AG04449 (cell line): ENCODE measurements around the gene MEGF11.

Experiments used
- CTCF ChIA-PET: fragments of 350-600 bp; formaldehyde crosslinking; extraction: SDS; loops from one replicate; lab custom pipeline; 2021; ENCODE audit warnings: antibody characterized with exemption; lab: Yijun Ruan, JAX
- POLR2A ChIA-PET: fragments of 400-600, 350-600 bp; formaldehyde crosslinking; extraction: SDS; loops from one replicate; lab custom pipeline; 2020; ENCODE audit warnings: antibody characterized with exemption, inconsistent platforms; lab: Yijun Ruan, JAX
- DNase-seq: peaks from one replicate; pipeline ENCODE4 v3.0.0-alpha.2; 2010; ENCODE audit warnings: low read depth, low spot score
- H3K4me3 ChIP-seq: 2 replicates; pipeline ENCODE4 v1.5.1; 2011; ENCODE audit warnings: low read depth, mild to moderate bottlenecking, control low read depth, low read length
- TF ChIP-seq, protein P1 (sequence below): IDR thresholded peaks from one replicate; pipeline ENCODE4 v1.5.1; 2011; ENCODE audit warnings: mild to moderate bottlenecking, moderate library complexity, low read length, control low read depth, inconsistent platforms; ENCODE audit not compliant: insufficient read depth; ENCODE audit errors: missing control alignments

Gene MEGF11

DNA sequence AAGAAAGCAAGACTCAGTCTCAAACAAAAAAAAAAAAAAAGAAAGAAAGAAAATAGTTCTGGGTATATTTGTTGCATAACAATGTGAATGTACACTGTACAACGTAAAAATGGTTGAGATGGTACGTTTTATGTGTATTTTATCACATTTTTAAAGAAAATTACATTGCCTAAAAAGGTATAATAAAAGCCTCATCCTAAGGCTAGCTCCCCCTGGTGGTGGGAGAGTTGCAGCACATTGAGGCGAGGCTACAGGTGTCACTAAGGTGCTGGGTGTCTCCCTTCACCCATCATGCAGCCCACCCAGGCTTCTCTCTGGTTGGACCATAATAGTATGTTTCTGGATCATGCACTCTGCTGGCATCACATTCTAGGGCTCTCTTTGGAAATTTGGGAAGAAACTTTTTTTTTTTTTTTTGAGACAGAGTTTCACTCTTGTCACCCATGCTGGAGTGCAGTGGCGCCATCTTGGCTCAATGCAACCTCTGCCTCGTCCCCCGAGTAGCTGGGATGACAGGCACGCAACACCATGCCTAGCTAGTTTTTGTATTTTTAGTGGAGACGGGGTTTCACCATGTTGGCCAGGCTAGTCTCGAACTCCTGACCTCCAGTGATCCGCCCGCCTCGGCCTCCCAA lies 396.6 kb downstream of the MEGF11 start:
- H3K4me3 ChIP-seq, result no peak overlapping the region
- TF ChIP-seq, protein P1, sequence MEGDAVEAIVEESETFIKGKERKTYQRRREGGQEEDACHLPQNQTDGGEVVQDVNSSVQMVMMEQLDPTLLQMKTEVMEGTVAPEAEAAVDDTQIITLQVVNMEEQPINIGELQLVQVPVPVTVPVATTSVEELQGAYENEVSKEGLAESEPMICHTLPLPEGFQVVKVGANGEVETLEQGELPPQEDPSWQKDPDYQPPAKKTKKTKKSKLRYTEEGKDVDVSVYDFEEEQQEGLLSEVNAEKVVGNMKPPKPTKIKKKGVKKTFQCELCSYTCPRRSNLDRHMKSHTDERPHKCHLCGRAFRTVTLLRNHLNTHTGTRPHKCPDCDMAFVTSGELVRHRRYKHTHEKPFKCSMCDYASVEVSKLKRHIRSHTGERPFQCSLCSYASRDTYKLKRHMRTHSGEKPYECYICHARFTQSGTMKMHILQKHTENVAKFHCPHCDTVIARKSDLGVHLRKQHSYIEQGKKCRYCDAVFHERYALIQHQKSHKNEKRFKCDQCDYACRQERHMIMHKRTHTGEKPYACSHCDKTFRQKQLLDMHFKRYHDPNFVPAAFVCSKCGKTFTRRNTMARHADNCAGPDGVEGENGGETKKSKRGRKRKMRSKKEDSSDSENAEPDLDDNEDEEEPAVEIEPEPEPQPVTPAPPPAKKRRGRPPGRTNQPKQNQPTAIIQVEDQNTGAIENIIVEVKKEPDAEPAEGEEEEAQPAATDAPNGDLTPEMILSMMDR, result peak; percentile 80
- POLR2A ChIA-PET, result interaction anchor here (0.9 kb wide), 1 partner anchor 12 kb away, joined by 6 read pairs; the partner anchor contains the start of gene RAB11A
- CTCF ChIA-PET, result interaction anchor here (0.6 to 9.9 kb wide), 35 partner anchors 8 to 620 kb away, joined by 3 to 136 read pairs (median 4); partner anchors contain the start of genes HACD3, INTS14 and RAB11A
- no peak for DNase-seq

DNA sequence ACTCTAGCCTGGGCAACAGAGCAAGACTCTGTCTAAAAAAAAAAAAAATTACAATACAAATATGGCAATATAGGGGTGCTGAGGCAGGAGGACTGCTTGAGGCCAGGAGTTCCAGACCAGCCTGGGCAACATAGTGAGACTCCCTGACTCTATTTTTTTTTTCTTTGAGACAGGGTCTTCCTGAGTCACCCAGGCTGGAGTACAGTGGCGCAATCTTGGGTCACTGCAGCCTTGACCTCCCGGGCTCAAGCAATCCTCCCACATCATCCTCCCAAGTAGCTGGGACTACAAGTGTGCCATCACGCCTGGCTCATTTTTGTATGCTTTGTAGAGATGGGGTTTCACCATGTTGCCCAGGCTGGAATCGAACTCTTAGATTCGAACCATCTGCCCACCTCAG lies 401.6 kb downstream of the MEGF11 start:
- ChIA-PET POLR2A (interaction anchor here (0.7 kb wide), 1 partner anchor 48 kb away, joined by 3 read pairs; no protein-coding TSS in a partner anchor), CTCF (interaction anchor here (1.4 to 9.9 kb wide), 3 partner anchors 10 to 213 kb away, joined by 3 to 136 read pairs (median 7); no protein-coding TSS in a partner anchor)

DNA sequence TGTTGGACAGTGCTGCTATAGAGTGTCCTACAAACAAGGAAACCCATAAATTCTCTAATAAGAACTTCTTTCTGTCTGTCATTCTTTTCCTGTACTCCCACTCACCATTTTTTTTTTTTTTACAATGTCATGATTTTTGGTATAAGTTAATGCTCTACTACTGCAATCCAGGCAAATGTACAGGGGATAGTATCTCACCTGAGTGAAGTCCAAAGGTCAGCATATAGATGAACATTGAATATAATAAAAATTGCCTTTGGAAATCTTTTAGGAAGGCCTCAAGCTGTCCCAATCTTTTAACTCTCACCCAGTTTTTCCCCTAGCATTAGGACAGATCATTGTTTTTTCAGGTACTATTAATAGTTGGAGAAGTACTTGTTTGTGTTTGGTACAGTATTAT lies 405.6 kb downstream of the MEGF11 start:
- TF ChIP-seq, protein P1, result no peak
- ChIA-PET POLR2A (no interaction called here), CTCF (interaction anchor here (1.1 to 4.0 kb wide), 2 partner anchors 9 to 24 kb away, joined by 3 to 30 read pairs; no protein-coding TSS in a partner anchor)
- DNase-seq, result no peak
- H3K4me3 ChIP-seq, result no peak overlapping the region

More for the DNA sequence above, 401.6 kb downstream of the MEGF11 start:
- TF ChIP-seq, protein P1, result no peak
- no peak for DNase-seq
- H3K4me3 ChIP-seq, result no peak overlapping the region

DNA sequence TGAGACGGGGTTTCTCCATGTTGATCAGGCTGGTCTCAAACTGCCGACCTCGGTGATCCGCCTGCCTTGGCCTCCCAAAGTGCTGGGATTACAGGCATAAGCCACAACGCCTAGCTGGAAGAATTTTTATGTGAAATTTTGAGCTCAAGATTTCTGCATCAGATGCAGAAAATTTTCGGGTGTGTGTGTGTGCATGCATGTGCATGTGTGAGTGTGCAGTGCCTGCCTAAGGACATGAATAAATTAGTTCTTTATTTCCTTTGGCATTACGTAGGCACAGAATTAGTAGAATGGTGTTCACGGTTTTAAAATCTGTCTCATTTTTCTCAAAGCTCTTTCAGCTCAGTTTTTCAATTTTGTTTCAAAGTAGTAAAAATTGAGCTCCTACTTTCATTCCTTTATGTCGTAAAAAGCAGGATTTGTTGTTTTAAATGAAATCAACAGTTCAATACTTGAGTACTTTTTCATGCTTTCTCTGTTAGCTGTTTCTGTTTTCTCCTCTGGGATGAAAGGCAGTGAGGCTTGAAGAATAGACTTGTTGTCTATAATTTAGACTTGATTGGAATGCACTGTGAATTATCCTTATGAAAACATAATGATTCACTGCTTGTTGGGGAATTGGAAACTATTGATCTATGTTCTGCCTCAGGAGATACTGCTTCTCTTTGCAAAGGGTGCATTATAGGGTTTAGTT lies 407.6 kb downstream of the MEGF11 start:
- POLR2A ChIA-PET, result no interaction called here

More for the DNA sequence above, 407.6 kb downstream of the MEGF11 start:
- H3K4me3 ChIP-seq, result no peak overlapping the region
- CTCF ChIA-PET, result interaction anchor here (1.0 to 4.0 kb wide), 6 partner anchors 9 to 235 kb away, joined by 3 to 30 read pairs (median 4); partner anchors contain the start of gene INTS14
- TF ChIP-seq, protein P1, result no peak
- DNase-seq, result no peak
